ENCODE results near the gene KIAA0753. TPM values are rescaled to one million over a fixed set of nuclear protein-coding genes. Genes with fewer than 3 reads are reported as not detected.

The KIAA0753 gene
- 8.2 and 11.3 TPM in 2 replicates for total RNA-seq

DNA sequence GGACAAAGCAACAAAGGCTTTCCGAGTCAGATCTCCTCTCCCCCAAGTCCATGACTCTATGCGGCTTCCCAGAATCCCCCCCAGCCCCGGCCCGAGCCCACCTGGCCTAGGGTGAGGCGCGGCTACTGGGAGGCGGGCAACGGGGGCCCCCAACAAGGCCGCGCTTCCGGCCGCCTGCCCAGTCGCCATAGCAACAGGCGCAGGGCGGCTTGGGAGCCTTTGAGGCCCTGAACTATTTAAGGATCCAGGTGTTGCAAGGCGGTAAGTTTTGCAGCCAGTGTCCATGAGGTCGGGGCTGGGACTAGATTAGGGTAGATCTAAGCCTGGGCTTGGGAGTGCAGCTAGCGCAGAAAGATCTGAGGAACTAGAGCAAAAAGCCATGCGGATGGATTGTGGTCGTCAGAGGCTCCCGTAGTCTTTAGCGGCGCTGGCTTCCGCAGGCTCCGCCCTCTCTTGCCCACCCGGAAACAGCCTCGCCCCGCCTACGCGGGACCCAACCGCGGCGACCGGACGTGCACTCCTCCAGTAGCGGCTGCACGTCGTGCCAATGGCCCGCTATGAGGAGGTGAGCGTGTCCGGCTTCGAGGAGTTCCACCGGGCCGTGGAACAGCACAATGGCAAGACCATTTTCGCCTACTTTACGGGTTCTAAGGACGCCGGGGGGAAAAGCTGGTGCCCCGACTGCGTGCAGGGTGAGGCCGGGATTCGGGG is at the start of gene KIAA0753, which contains the start of gene TXNDC17:
KIAA0753 (minus strand) TSS at position 176 of the 711 bp plus-strand sequence. CDS start 5,608 bp downstream, outside the sequence.
TXNDC17 (plus strand) TSS at position 525 of the 711 bp plus-strand sequence; CDS start at position 548, 23 bp downstream.

DNA sequence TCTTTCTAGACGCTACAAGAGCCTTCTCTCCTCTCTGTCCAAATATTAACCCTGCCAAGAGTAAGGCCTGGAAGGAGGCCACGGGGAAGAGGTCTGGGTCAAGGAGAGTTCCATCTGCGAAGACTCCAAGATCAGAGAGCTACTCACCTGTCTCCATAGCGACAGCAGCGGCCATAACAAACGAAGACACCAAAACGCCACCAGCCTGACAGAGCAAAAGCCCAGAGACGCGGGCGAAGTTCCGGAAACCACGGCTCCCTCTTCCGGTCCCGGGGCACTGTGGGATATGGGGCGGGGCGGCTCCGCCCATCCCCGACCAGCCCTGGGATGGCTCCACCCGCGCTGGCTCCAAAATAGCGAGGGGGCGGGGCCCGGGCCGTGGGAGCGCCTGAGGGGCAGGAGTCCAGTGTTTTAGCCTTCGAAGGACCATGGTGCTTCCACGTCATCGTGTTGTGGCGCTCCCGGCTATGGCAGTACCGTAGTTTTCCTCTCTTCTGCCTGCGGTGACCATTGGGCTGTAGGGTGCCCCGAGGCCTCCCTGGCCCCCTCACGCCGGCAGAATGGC is 10.9 kb upstream of the KIAA0753 start, which contains the start of the genes C17orf100 and MED31:
C17orf100 (plus strand) TSS at position 409 of the 565 bp plus-strand sequence; CDS start at position 561, 152 bp downstream.
MED31 (minus strand) TSS at position 252 of the 565 bp plus-strand sequence; CDS start at position 175, 77 bp downstream.

GRCh38 chr17:6556121-6557039 is 84.1 kb downstream of the KIAA0753 start, which contains the start of gene PITPNM3:
TSS of gene PITPNM3 (minus strand) at chr17:6556555. CDS start at chr17:6556406, 149 bp downstream.

Other genes starting within 250 kb of the KIAA0753 start
- gene AIPL1, start 205.6 kb downstream of the KIAA0753 start, total RNA-seq, result not detected in 2 replicates
- 2.7 and 4.3 TPM in 2 replicates for gene PIMREG, start 196.3 kb downstream of the KIAA0753 start, total RNA-seq
- gene PITPNM3, start 84.2 kb downstream of the KIAA0753 start, total RNA-seq, result 0.14 and 0.28 TPM in 2 replicates
- gene TXNDC17, start 349 bp upstream of the KIAA0753 start, total RNA-seq, result 102 and 110 TPM in 2 replicates
- 8.5 and 10.4 TPM in 2 replicates for gene MED31, start 10.9 kb upstream of the KIAA0753 start, total RNA-seq
- 0.18 and 0.43 TPM in 2 replicates for gene C17orf100, start 11.1 kb upstream of the KIAA0753 start, total RNA-seq
- gene SLC13A5, start 72.7 kb upstream of the KIAA0753 start, total RNA-seq, result not detected in 2 replicates
- gene XAF1, start 115.3 kb upstream of the KIAA0753 start, total RNA-seq, result 20.3 and 40.0 TPM in 2 replicates
- gene FBXO39, start 135.5 kb upstream of the KIAA0753 start, total RNA-seq, result under 0.01 and 0.14 TPM in 2 replicates
- not detected in 2 replicates for gene TEKT1, start 191.0 kb upstream of the KIAA0753 start, total RNA-seq